Stimulated activated memory B cell treated with anti-CD40 and anti-IgM and Interleukin-4, amounts not matched to agents 10 μg/mL and 1 μg/mL and 100 μg/mL, for 72 hours (primary cell): ENCODE data around the gene PDCD10.

Experiments used
- ATAC-seq: fragments of 150-1000 bp; cut with Tn5 transposase; 2 replicates; pipeline ENCODE4 v1.10.0; 2021
- H3K27ac Mint-ChIP-seq: one replicate; pipeline ENCODE4 v1.8.0; 2022; ENCODE audit warnings: mild to moderate bottlenecking, mixed read lengths
- H3K27me3 Mint-ChIP-seq: one replicate; pipeline ENCODE4 v1.8.0; 2022; ENCODE audit warnings: mixed read lengths
- H3K36me3 Mint-ChIP-seq: one replicate; pipeline ENCODE4 v1.8.0; 2022; ENCODE audit warnings: mixed read lengths
- H3K4me1 Mint-ChIP-seq: one replicate; pipeline ENCODE4 v1.8.0; 2022; ENCODE audit warnings: mixed read lengths
- H3K4me3 Mint-ChIP-seq: one replicate; pipeline ENCODE4 v1.8.0; 2022; ENCODE audit warnings: mild to moderate bottlenecking, moderate library complexity, mixed read lengths
- H3K9me3 Mint-ChIP-seq: one replicate; pipeline ENCODE4 v1.8.0; 2022; ENCODE audit warnings: mixed read lengths

Gene PDCD10

DNA sequence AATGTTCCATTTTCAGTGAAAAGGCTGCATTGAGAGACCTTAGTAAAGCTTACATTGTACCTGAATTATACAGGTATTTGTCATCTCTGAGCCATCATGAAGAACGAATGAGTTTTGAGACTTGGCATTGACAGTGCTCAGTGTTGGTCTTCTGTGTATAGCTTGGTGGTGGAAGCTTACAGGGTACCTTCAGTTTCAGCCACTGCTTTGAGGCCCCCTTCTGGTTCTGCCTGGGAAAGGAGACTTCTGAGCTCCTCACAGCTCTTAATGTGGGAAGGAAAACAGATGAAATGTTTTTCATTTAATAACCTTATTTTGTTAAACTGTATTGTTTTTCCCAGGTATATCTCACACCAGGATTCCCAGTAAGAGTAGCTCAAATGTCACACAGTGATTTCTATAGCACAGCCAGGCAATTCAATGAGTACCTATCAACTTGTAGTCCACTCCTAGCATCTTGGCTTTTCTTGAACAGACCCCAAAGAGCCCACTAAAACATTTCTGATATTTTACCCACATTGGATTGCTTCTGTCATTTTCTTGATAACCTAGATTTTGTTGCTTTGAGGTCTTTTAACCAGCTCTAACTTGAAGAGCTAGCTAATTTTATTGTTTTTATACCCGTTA is 6.4 kb upstream of the PDCD10 start:
- H3K4me3 Mint-ChIP-seq, result no peak overlapping the region
- peaks cover 25% of the 10 kb centered on the region for H3K4me1 Mint-ChIP-seq
- peaks cover 7% of the 10 kb centered on the region for H3K36me3 Mint-ChIP-seq
- no peaks in the 10 kb centered on the region for H3K9me3 Mint-ChIP-seq
- H3K27me3 Mint-ChIP-seq, result no peaks in the 10 kb centered on the region
- no peak overlapping the region for H3K27ac Mint-ChIP-seq
- peak; percentile 79 for ATAC-seq

DNA sequence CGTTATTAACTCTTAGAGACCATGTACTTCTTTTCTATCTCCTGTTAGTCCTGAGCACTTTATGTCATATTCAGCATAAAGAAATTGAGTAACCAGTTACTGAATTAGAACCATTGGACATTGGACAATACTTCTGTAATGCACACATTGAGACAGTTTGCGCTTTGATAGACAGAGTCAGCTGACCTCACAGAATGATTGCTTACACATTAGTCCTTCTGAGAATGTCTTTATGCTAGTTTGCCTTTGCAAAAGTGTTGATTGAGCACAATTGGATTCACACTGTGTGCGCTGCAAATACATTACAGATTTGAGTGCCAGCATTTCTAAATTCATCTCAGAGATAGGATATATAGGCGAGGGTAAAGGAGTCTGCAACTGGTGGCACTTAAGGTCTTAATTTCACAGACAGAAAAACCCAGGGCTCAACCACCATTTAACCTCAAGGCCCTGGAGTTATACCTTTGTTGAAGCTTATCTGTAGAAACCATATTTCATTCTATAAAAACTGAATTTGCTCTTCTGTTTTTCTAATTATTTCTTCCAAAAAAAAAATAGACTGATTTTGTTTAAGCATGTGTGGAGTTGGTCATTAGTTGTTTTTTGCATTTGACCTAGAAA is 4.6 kb upstream of the PDCD10 start:
- H3K4me1 Mint-ChIP-seq, result peaks cover 20% of the 10 kb centered on the region
- H3K4me3 Mint-ChIP-seq, result no peak overlapping the region
- H3K27me3 Mint-ChIP-seq, result no peaks in the 10 kb centered on the region
- no peaks in the 10 kb centered on the region for H3K9me3 Mint-ChIP-seq
- H3K36me3 Mint-ChIP-seq, result no peaks in the 10 kb centered on the region
- H3K27ac Mint-ChIP-seq, result no peak overlapping the region
- no peak for ATAC-seq

DNA sequence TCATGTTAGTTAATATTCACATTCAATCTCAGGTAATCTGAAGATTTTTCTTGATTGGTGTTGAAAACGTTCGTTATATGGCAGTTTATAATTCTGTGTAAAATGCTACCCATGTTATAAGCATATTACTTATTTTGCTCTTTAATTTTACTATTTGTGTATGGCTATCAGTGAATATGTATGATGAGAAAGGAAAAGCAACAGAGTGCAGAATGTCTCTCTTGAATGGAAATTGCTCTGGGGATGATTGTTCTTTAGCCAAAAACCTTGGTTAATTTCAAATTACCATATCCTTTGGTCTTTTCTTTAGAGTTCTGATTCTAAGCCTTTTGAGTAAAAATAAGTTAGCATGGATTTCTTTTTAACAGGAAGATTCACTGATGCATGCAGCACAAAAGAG is 3.3 kb upstream of the PDCD10 start:
- Mint-ChIP-seq H3K4me3 (no peak overlapping the region), H3K4me1 (peaks cover 20% of the 10 kb centered on the region), H3K9me3 (no peaks in the 10 kb centered on the region), H3K27me3 (no peaks in the 10 kb centered on the region), H3K27ac (no peak overlapping the region), H3K36me3 (no peaks in the 10 kb centered on the region)
- no peak for ATAC-seq

DNA sequence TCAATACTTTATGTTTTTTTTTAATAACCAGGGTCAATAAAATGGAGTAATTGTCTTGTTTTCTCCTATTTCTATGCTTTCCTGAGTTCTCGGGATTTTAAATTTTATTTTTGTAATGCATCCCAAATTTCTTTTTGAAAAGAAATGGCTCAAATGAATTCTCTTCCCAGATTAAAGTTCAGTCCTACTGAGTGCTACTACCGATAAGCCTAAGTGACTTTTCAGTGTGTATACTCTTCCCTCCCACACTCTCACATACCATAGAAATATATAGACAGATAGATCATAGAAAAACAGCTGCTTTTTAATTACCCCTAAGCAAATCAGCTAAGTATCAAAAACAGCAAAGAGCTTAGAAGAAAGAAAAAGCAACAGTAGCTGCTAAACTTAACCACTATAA is 2.3 kb upstream of the PDCD10 start:
- H3K27ac Mint-ChIP-seq, result no peak overlapping the region
- no peak overlapping the region for H3K4me3 Mint-ChIP-seq

DNA sequence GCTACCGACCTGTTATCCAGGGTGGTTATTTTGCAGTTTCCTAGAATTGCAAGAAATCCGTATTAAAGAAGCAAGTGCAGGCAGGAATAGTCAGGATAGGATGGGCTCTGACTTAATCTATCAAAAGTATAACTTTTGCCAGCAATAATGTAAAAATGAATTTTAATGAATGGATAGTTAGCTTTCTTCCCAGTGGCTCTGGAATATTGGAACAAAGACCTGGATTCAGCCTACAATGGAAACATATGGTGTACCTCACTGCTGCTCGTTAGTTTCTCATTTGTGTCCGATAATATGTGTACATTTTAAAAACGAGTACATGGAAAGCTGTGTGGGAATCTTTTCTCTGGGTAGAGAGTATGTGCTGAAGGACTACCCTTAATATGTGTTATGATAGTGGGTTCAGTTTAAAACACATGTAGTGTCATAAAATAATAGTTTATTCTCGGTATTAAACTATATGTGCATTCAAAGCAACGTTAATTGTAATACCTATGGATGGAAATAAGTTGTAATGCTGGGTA is 1.6 kb upstream of the PDCD10 start:
- Mint-ChIP-seq H3K4me3 (peak overlapping the region; percentile 49), H3K4me1 (peaks cover 34% of the 10 kb centered on the region), H3K27ac (no peak overlapping the region), H3K9me3 (no peaks in the 10 kb centered on the region), H3K27me3 (no peaks in the 10 kb centered on the region), H3K36me3 (peaks cover 10% of the 10 kb centered on the region)
- ATAC-seq, result no peak

More for the DNA sequence above, 2.3 kb upstream of the PDCD10 start:
- no peak for ATAC-seq
- no peaks in the 10 kb centered on the region for H3K27me3 Mint-ChIP-seq
- H3K9me3 Mint-ChIP-seq, result no peaks in the 10 kb centered on the region
- peaks cover 28% of the 10 kb centered on the region for H3K4me1 Mint-ChIP-seq
- peaks cover 4% of the 10 kb centered on the region for H3K36me3 Mint-ChIP-seq

DNA sequence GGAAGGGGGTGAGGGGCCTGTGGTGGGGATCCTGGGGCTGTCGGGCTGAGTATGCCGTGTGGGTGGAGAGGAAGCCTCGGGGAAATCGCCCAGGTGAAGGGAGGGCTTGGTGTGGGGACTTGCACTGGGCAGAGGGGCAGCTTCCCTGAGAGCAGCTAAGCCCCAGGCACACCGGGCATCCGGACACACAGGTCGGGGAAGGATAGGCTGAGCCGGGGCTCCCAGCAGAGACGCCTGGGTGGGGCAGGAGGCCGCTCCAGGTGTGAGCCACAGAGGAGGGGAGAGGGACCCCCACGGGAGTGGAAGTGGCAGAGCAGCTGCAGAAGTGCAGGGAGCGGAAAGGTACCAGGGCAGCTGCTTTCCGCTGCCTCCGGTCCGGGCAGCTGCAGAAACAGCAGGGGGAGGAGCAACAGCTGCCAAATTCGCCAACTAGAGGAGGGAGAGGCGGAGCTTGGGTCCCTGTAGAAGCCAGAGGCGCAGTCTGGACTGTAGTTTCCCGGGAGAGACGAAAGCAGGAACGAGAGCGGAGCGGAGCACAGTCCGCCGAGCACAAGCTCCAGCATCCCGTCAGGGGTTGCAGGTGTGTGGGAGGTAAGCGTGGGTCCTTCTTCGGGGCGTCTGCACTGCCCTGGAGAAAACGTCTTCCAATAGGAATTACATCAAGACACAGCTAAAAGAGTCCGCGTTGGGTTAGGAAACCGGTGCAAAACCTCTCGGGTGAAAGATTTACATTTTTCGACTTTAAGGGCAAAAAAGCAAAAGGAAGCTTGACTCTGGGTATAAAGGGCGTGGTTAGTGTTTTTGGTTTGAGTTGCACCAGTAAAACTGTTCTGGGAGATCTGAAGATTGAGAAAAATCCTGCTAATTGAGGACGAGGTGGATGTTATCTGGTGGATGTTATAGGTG is 794 bp upstream of the PDCD10 start, which contains the start of gene SERPINI1:
Gene SERPINI1, plus strand, starts transcription at position 489 of the 906 bp plus-strand sequence. CDS start 53,408 bp downstream, outside the sequence.
- H3K4me3 Mint-ChIP-seq, result peak within 1 kb of the TSS; percentile 49
- H3K27ac Mint-ChIP-seq, result no peak within 1 kb of the TSS
- peaks cover 10% of the 10 kb centered on the region for H3K36me3 Mint-ChIP-seq
- peak; percentile 75 for ATAC-seq
- H3K4me1 Mint-ChIP-seq, result peaks cover 34% of the 10 kb centered on the region
- H3K9me3 Mint-ChIP-seq, result no peaks in the 10 kb centered on the region
- H3K27me3 Mint-ChIP-seq, result no peaks in the 10 kb centered on the region

DNA sequence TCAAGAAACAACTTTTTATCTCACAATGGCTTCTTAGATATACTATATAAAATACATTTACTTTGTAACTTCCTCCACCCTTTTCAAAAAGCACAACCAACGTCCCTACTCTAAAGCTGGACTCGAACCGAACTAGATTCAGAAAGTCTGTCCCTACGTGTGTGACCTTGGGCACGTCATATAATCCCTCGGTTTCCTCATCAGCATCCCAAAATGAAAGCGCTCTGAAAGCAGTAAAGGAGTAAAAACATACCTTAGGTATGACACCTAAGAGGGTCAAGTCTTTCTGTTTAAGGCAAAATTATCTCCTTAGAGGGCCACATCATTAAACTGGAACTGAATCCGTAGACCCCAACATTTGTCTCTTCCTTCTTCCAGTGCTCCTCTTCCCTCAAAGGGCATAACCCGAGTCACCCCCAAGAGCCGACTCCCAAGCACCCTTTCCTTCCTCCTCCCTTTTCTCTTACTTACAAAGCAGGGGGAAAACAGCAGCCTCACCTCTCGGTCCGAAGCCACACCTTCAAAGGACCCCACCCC is 663 bp downstream of the PDCD10 start:
- Mint-ChIP-seq H3K4me3 (no peak overlapping the region), H3K27me3 (no peaks in the 10 kb centered on the region), H3K27ac (no peak overlapping the region), H3K36me3 (peaks cover 10% of the 10 kb centered on the region), H3K4me1 (peaks cover 40% of the 10 kb centered on the region), H3K9me3 (no peaks in the 10 kb centered on the region)
- no peak for ATAC-seq

DNA sequence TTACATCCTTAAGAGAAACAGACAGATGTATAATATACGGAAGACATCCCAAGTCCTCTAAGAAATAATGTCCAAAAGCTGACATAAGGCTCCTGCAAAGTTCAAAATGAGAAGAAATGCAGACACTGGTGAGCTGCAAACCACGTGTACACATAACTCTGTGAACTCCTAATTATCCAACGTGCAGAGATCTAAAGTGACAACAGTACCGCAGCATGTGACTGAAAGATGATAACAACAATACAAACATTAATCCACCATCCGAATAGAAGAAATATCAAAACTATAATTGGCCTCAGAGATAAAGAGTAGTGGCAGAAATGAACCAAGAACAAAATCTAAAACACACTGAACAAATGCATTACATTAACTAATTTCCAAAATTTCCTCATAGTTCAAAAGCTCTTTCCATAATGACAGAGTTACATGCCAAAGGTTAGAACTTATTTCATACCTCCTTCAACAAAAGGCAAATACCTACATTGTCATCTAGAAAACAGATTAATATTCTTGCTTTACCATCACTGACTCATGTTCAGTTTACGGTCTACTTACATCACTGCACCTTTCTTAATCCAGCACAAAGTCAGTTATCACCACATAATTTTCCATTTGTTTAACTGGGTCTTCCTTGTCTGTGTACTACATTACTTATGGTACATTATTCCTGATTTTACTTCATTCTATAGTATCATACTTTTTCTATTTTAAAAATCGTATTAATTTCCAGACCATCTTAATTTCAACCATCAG is 2.2 kb downstream of the PDCD10 start:
- no peak for ATAC-seq
- Mint-ChIP-seq H3K9me3 (no peaks in the 10 kb centered on the region), H3K27ac (no peak overlapping the region), H3K36me3 (peaks cover 10% of the 10 kb centered on the region), H3K4me1 (peaks cover 42% of the 10 kb centered on the region), H3K27me3 (no peaks in the 10 kb centered on the region), H3K4me3 (no peak overlapping the region)

DNA sequence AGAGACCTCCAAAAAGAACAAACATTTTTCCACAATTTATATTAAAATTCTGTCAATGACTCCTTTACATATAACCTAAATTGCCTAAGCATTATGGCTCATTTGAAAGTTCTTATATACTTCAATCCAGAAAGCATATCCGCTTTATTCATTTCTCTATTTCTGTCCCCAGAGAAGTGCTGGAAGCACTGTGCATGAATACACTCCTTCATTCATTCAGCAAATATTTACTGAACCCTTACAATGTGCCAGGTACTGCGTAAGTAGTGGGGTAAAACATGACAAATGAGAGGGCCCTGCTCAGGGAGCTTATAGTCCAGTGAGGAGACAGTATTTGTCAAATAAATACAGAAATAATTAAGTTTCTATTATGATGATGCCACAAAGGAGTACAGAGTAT is 3.3 kb downstream of the PDCD10 start:
- Mint-ChIP-seq H3K4me1 (peaks cover 31% of the 10 kb centered on the region), H3K36me3 (peaks cover 10% of the 10 kb centered on the region), H3K27me3 (no peaks in the 10 kb centered on the region), H3K27ac (no peak overlapping the region), H3K9me3 (no peaks in the 10 kb centered on the region), H3K4me3 (no peak overlapping the region)
- ATAC-seq, result no peak

DNA sequence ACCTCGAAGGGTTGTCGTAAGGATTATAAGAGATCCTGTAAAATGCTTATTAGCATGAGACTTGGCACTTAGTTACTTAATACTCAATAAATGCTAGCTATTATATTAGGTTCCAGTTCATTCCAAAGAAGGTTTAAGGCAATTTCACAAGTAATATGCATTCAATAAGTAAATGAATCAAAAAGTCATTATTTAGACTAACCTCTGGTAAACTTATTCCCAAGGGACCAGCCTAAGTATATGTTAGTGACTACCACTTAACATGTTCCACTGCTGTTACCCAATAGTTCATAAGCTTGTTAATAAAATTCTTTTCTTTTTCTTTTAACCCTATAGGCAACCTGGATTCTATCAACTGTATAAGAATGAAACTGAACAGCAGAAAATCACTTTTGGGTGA is 5.1 kb downstream of the PDCD10 start:
- no peak for ATAC-seq
- Mint-ChIP-seq H3K27ac (no peak overlapping the region), H3K4me3 (no peak overlapping the region), H3K27me3 (no peaks in the 10 kb centered on the region), H3K36me3 (peaks cover 10% of the 10 kb centered on the region), H3K4me1 (peaks cover 28% of the 10 kb centered on the region), H3K9me3 (no peaks in the 10 kb centered on the region)

DNA sequence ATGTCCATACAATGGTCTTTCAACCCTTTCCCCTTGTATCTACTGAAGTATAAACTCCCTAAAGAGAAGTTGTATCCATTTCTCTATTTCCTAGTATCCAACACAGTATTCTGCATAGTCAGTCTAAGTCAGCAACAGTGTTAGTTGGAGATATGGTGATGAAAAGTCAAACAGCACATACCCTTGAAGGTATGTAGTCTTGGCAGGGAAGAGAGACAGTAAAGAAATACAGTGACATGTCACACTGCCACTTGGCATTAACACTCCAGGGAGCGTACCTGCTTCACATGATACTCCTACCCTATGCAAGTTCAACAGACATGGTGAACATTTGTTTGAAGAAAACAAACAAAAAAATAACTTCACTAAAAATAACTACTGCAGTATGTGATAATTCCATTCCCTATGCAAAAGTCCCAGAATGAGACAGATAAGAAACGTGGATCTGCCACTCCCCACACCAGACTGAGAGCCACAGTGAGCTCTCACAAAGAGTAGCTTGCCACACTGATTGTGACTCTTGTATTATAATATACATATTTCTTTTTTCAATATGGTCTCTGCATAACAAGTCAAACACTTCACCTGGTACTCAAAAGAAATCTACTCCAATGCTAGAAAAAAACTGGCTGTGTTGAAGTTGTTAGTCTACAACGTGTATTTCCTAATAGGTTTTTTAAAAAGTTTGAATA is 5.9 kb downstream of the PDCD10 start:
- peaks cover 28% of the 10 kb centered on the region for H3K4me1 Mint-ChIP-seq
- H3K27me3 Mint-ChIP-seq, result no peaks in the 10 kb centered on the region
- H3K36me3 Mint-ChIP-seq, result peaks cover 10% of the 10 kb centered on the region
- H3K9me3 Mint-ChIP-seq, result no peaks in the 10 kb centered on the region
- no peak for ATAC-seq
- H3K27ac Mint-ChIP-seq, result no peak overlapping the region
- H3K4me3 Mint-ChIP-seq, result no peak overlapping the region

DNA sequence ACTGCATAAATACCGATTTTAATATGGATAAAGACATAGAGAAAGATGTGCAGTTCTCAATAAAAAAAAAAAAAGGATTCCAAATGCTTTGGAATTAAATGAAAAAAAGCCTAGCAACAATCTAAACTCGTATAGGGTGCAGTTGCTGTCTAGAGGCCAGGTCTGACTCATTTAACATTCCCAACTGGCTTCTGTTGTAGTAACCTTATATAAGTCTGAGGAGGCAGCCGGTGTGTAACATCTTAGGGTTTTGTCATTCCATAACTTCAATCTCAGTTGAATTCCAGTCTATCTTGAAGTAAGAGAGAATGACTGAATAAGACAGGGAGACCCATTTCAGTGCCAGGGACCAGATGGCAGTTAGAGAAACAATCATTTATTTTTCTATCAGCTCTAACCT is 6.5 kb downstream of the PDCD10 start:
- Mint-ChIP-seq H3K36me3 (peaks cover 10% of the 10 kb centered on the region), H3K9me3 (no peaks in the 10 kb centered on the region), H3K4me3 (no peak overlapping the region), H3K27me3 (no peaks in the 10 kb centered on the region), H3K27ac (no peak overlapping the region), H3K4me1 (peaks cover 28% of the 10 kb centered on the region)
- ATAC-seq, result no peak

DNA sequence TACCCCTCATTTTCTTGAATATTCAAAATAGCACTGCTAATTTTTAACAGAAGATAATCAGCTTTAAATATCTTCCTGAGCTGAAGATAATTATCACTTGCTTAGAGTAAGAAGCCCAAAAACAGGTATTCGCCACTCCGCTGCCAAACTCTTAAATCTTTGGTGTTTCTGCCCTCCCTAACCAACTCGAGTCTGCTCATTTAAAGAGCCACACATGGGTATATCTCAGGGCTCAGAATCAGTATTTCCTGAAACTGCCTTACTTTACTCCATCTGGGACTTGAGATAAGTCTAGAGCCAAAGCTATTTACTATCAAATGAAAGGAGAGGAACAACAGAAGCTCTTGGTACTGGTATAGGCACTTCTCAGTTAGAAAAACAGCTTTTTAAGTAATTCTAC is 10.8 kb downstream of the PDCD10 start:
- Mint-ChIP-seq H3K36me3 (peaks cover 30% of the 10 kb centered on the region), H3K9me3 (no peaks in the 10 kb centered on the region), H3K27me3 (no peaks in the 10 kb centered on the region), H3K27ac (no peak overlapping the region), H3K4me1 (peaks cover 30% of the 10 kb centered on the region), H3K4me3 (no peak overlapping the region)
- ATAC-seq, result no peak

DNA sequence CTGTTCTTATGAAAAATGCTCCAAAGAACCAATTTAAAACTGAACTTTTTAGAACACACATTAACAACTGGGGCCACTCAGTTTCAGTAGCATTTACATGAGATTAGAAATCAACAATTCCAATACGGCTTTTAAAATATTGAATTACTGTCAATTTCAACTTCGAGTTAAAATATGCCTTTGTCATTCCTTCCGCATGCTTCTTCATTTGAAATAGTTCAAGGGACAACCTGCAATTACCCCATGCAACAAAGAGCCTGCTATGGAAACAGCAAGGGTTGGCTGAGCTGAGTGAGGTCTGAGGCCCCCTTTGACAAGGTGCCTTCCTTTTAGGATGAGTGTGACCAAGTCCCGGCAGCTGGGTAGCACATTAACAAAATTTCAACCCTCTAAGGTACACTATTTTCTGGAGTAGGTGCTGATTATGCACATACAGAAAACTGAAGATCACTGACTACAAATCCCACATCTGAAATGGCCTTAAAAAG is 11.6 kb downstream of the PDCD10 start:
- Mint-ChIP-seq H3K36me3 (peaks cover 38% of the 10 kb centered on the region), H3K4me3 (no peak overlapping the region), H3K9me3 (no peaks in the 10 kb centered on the region), H3K4me1 (peaks cover 24% of the 10 kb centered on the region), H3K27me3 (no peaks in the 10 kb centered on the region), H3K27ac (no peak overlapping the region)
- no peak for ATAC-seq
